Tibial nerve (tissue), 4 donors: ENCODE measurements around the gene SRRM2.

Experiments
- CTCF ChIP-seq, 5 experiments: fragments of 200-600 bp in 3 of 5; fragments of 450-650 bp in 2 of 5; sonication (generic) in 3 of 5; IDR thresholded peaks; one replicate each; pipeline ENCODE4 v1.5.1; 2016 to 2019; ENCODE audit warnings: antibody characterized with exemption in 5 of 5, mild to moderate bottlenecking in 3 of 5, moderate library complexity in 2 of 5
- EP300 ChIP-seq, 2 donors: sonication (generic); formaldehyde crosslinking; IDR thresholded peaks; one replicate each; pipeline ENCODE4 v1.6.1; 2017; ENCODE audit warnings: antibody characterized with exemption in 2 of 2, mild to moderate bottlenecking in 1 of 2
- POLR2A ChIP-seq, 2 donors: fragments of 450-650 bp; IDR thresholded peaks; one replicate each; pipeline ENCODE4 v1.6.1; 2017; ENCODE audit warnings: antibody characterized with exemption in 2 of 2, mild to moderate bottlenecking in 2 of 2, moderate library complexity in 2 of 2

- TF ChIP-seq CTCF (IDR thresholded peaks at IDR 0.05) (no peak), POLR2A (IDR thresholded peaks at IDR 0.05) (no peak), EP300 (IDR thresholded peaks at IDR 0.05) (no peak)
These were observed 9.2 kb upstream of the SRRM2 start for GRCh38 chr16:2743007-2743810.
